Nephron progenitor cell (in vitro differentiated cells): ENCODE results near the gene KIF25.

Experiments used
- DNase-seq: peaks from one replicate; pipeline ENCODE4 v3.0.0; 2021
- H3K27ac Mint-ChIP-seq: 2 replicates; pipeline ENCODE4 v1.8.0; 2021; ENCODE audit warnings: mild to moderate bottlenecking, moderate library complexity, mixed read lengths
- H3K27me3 Mint-ChIP-seq: 2 replicates; pipeline ENCODE4 v1.8.0; 2021; ENCODE audit warnings: mild to moderate bottlenecking, low read depth, mixed read lengths; ENCODE audit not compliant: poor library complexity
- H3K36me3 Mint-ChIP-seq: 2 replicates; pipeline ENCODE4 v1.8.0; 2021; ENCODE audit warnings: low read depth, mixed read lengths
- H3K4me1 Mint-ChIP-seq: 2 replicates; pipeline ENCODE4 v1.8.0; 2021; ENCODE audit warnings: mixed read lengths
- H3K4me3 Mint-ChIP-seq: 2 replicates; pipeline ENCODE4 v1.8.0; 2021; ENCODE audit warnings: mild to moderate bottlenecking, moderate library complexity, mixed read lengths
- H3K9me3 Mint-ChIP-seq: 2 replicates; pipeline ENCODE4 v1.8.0; 2021; ENCODE audit warnings: mild to moderate bottlenecking, moderate library complexity, mixed read lengths
- TF ChIP-seq, protein P1 (sequence below): fragments of 200-600 bp; sonication (generic); IDR thresholded peaks from 2 replicates; pipeline ENCODE4 v1.5.0; 2021; ENCODE audit warnings: antibody characterized with exemption

KIF25 gene

DNA sequence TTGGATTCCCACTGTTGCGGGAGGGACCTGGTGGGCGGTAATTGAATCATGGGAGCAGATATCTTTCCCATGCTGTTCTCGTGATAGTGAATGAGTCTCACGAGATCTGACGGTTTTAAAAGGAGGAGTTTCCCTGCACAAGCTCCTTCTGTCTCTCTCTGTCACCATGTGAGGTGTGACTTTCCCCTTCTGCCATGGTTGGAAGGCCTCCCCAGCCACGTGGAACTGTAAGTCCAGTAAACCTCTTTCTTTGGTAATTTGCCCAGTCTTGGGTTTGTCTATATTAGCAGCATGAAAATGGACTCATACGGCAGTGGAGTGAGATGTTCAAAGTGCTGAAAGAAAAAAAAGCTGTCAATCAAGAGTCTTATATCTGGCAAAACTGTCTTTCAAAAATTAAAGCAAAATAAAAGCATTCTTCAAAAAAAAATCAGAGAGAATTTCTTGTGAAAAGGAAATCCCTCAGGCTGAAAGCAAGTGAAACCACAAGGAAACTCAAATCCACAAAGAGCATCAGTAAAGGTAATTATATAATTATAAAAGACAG is 15.5 kb upstream of the KIF25 start:
- peaks cover 8% of the 10 kb centered on the region for H3K36me3 Mint-ChIP-seq
- peaks cover 39% of the 10 kb centered on the region for H3K9me3 Mint-ChIP-seq
- no peak overlapping the region for H3K4me3 Mint-ChIP-seq
- TF ChIP-seq, protein P1, sequence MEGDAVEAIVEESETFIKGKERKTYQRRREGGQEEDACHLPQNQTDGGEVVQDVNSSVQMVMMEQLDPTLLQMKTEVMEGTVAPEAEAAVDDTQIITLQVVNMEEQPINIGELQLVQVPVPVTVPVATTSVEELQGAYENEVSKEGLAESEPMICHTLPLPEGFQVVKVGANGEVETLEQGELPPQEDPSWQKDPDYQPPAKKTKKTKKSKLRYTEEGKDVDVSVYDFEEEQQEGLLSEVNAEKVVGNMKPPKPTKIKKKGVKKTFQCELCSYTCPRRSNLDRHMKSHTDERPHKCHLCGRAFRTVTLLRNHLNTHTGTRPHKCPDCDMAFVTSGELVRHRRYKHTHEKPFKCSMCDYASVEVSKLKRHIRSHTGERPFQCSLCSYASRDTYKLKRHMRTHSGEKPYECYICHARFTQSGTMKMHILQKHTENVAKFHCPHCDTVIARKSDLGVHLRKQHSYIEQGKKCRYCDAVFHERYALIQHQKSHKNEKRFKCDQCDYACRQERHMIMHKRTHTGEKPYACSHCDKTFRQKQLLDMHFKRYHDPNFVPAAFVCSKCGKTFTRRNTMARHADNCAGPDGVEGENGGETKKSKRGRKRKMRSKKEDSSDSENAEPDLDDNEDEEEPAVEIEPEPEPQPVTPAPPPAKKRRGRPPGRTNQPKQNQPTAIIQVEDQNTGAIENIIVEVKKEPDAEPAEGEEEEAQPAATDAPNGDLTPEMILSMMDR, result no peak
- DNase-seq, result no peak
- peaks cover 4% of the 10 kb centered on the region for H3K27me3 Mint-ChIP-seq
- peaks cover 4% of the 10 kb centered on the region for H3K4me1 Mint-ChIP-seq
- no peak overlapping the region for H3K27ac Mint-ChIP-seq

DNA sequence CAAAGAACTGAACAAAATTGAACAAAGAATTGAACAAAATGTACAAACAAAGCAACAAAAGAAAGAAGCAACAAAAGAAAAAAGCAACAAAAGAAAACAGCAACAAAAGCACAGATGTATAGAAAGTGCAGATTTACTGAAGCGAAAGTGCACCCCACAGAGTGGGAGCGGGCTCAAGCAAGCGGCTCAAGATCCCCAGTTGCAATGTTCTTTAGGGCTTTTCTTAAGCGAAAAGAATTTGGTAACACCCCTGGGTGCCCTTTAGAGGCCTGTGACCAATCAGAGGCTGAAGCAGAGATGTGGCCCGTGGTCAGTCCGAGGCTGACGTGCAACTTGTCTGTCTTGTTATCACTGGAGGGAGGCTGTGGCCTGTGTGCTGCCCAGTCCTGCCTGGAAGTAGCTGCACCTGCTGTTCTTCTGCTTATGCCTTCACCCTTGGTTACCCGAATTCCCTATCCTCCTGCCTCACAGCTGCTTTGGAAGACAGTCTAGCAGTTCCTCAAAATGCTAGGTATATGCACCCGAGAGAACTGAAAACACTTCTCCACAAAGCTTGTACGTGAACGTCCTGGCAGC is 13.2 kb upstream of the KIF25 start:
- Mint-ChIP-seq H3K4me1 (peaks cover 4% of the 10 kb centered on the region), H3K27ac (no peak overlapping the region), H3K4me3 (no peak overlapping the region), H3K9me3 (peaks cover 48% of the 10 kb centered on the region), H3K27me3 (peaks cover 4% of the 10 kb centered on the region), H3K36me3 (peaks cover 8% of the 10 kb centered on the region)
- no peak for DNase-seq
- TF ChIP-seq, protein P1, result no peak

DNA sequence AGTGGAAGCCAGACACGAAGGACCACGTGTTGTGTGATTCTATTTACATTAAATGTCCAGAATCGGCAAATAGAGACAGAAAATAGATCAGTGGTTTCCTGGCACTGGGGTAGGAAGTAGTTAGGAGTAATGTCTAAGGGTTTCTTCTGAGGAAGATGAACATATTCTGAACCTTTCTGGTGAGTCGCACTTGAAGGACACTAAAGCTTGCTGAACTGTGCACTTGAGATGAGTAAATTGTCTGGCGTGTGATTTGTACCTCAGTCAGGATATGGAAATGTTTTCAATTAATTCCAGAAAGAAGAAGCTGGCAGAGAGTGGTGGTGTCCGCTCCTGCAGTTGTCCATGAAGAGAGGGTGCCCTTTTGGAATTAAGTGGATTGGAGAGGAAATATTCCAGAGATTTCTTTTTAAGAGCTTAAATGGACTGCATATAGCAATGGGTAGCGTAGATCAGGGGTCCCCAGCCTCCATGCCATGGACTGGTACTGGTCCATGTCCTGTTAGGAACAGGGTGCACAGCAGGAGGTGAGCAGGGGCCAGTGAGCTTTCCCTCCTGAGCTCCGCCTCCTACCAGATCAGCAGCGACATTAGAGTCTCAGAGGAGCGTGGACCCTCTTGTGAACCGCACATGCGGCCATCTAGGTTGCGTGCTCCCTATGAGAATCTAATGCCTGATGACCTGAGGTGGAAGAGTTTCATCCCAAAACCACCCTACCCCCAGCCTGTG is 12.4 kb upstream of the KIF25 start:
- Mint-ChIP-seq H3K27ac (no peak overlapping the region), H3K4me1 (peaks cover 4% of the 10 kb centered on the region), H3K4me3 (no peak overlapping the region), H3K27me3 (peaks cover 4% of the 10 kb centered on the region), H3K36me3 (peaks cover 8% of the 10 kb centered on the region), H3K9me3 (peaks cover 50% of the 10 kb centered on the region)
- TF ChIP-seq, protein P1, result no peak
- DNase-seq, result no peak

DNA sequence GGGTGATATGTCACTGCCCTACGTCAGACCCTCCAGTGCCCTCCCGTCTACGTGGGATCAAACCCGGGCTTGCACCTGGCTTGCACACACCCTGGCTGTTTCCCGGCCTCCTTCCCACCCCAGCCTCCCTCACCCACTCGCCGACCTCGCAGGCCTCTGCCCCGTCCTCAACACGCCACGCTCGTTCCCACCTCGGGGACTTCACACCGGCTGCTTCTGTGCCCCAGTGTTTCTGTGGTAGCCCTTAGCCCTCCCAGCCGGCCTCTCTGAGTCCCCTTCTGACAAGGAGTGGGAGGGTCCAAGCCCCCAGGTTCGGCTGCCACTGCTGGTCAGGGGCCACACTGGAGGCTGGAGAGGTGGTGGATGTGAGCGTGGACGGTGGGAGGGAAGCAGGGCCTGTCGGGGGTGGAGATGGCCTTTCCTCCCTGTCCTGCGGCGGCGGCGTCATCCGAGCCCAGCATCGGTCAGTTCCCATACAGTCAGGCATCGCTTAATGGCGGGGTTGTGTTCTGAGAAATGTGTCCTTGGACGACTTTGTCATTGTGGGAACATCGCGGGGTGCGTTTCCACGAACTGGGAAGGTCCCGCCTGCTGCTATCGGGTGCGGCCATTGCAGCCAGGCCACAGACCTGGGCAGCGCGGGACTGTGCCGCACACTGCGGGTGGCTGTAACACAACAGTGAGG is 11.4 kb upstream of the KIF25 start:
- peaks cover 56% of the 10 kb centered on the region for H3K9me3 Mint-ChIP-seq
- H3K36me3 Mint-ChIP-seq, result peaks cover 8% of the 10 kb centered on the region
- TF ChIP-seq, protein P1, result no peak

DNA sequence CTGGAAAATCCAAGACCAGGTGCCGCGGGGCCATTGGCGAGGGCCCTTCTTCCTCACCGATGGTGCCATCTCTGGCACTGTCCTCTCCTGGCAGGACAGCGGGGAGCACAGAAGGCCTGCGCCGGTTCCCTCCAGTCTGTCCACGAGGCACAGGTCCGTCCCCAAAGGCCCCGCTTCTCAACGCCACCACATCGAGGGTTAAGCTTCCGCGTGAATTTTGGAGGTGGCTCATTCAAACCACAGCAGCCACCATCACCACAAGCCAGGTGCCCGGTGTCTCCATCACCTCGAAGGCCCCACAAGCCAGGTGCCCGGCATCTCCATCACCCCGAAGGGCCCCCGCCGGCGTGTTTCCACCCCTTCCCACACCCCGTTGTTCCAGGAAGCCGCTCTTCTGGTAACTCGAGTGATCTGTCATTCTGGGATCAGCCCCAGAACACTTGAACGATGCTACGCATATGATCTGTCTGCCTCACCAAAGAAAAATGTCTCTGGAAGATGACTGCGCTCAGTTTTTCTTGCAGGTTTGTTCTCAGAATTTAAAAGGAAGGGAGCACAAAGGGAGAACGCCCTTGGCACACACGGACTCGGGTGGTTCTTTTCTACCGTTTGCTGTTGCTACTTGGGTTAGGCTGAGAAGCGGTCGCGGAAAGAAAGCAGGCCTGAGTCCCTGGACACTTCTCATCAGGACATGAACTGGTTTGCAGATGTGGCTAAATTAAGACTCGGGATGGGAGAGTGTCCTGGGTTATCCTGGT is 9.9 kb upstream of the KIF25 start:
- no peaks in the 10 kb centered on the region for H3K4me1 Mint-ChIP-seq
- peaks cover 44% of the 10 kb centered on the region for H3K9me3 Mint-ChIP-seq
- DNase-seq, result no peak
- TF ChIP-seq, protein P1, result no peak
- H3K36me3 Mint-ChIP-seq, result peaks cover 4% of the 10 kb centered on the region
- H3K27me3 Mint-ChIP-seq, result peaks cover 4% of the 10 kb centered on the region
- no peak overlapping the region for H3K27ac Mint-ChIP-seq
- H3K4me3 Mint-ChIP-seq, result no peak overlapping the region

More for the DNA sequence above, 11.4 kb upstream of the KIF25 start:
- Mint-ChIP-seq H3K27ac (no peak overlapping the region), H3K4me3 (no peak overlapping the region), H3K27me3 (peaks cover 4% of the 10 kb centered on the region), H3K4me1 (no peaks in the 10 kb centered on the region)
- DNase-seq, result no peak
